Vagina (tissue), 2 donors: ENCODE measurements around the gene ORM2. TPM values are rescaled to one million over a fixed set of nuclear protein-coding genes. Genes with fewer than 3 reads are reported as not detected.
A peak's percentile ranks its signal among the peaks of the same experiment; 100 is the strongest.

Source experiments
- DNase-seq, 2 donors: peaks; one replicate each; pipeline ENCODE4 v3.0.0-alpha.2; 2017; ENCODE audit errors: extremely low spot score in 2 of 2
- H3K27ac ChIP-seq: fragments of 200-600 bp; sonication (generic); one replicate; pipeline ENCODE4 v1.5.1; 2019
- H3K27me3 ChIP-seq: fragments of 200-600 bp; sonication (generic); one replicate; pipeline ENCODE4 v1.5.1; 2019
- H3K36me3 ChIP-seq, 2 donors: fragments of 200-600 bp; sonication (generic); one replicate each; pipeline ENCODE4 v1.5.1; 2017 to 2019
- H3K4me1 ChIP-seq: fragments of 200-600 bp; sonication (generic); one replicate; pipeline ENCODE4 v1.5.1; 2019
- H3K4me3 ChIP-seq, 2 donors: fragments of 200-600 bp; sonication (generic); 1 replicate in 1 of 2; 2 replicates in 1 of 2; pipeline ENCODE4 v1.5.1; 2016 to 2019
- H3K9me3 ChIP-seq: fragments of 200-600 bp; sonication (generic); one replicate; pipeline ENCODE4 v1.5.1; 2019
- POLR2A ChIP-seq, 2 donors: fragments of 450-650 bp; IDR thresholded peaks; one replicate each; pipeline ENCODE4 v1.6.1; 2017; ENCODE audit warnings: antibody characterized with exemption in 2 of 2, mild to moderate bottlenecking in 2 of 2, moderate library complexity in 2 of 2
- POLR2AphosphoS5 ChIP-seq, 2 donors: sonication (generic); formaldehyde crosslinking; IDR thresholded peaks; one replicate each; pipeline ENCODE4 v1.9.0; 2017; ENCODE audit warnings: antibody characterized with exemption in 2 of 2, mild to moderate bottlenecking in 2 of 2, low read depth in 1 of 2; ENCODE audit not compliant: insufficient read depth in 1 of 2
- intact Hi-C: fragments of 100-400 bp; cut with DNase I; formaldehyde crosslinking; loops from one replicate; pipeline ENCODE4 v1.15.1; 2023
- total RNA-seq: library from RNA; depleted of rRNA; stranded (reverse); fragments of >200 nt; gene quantifications from one replicate; pipeline ENCODE4 v1.2.3, GENCODE V29; 2016
- TF ChIP-seq, protein P1 (sequence below), 3 experiments: fragments of 450-650 bp in 2 of 3; fragments of 200-600 bp in 1 of 3; sonication (generic) in 1 of 3; IDR thresholded peaks; one replicate each; pipeline ENCODE4 v1.5.1; 2017 to 2019; ENCODE audit warnings: antibody characterized with exemption in 3 of 3, mild to moderate bottlenecking in 2 of 3, moderate library complexity in 2 of 3

The ORM2 gene
- total RNA-seq, 1 donor from 2014 or later, result not detected

GRCh38 chr9:114347675-114348074 lies 18.0 kb downstream of the ORM2 start:
- TF ChIP-seq POLR2AphosphoS5 (IDR thresholded peaks at IDR 0.05; ENCODE audit: insufficient read depth in 1 of 2, low read depth in 1 of 2), result no peak
- TF ChIP-seq, protein P1, sequence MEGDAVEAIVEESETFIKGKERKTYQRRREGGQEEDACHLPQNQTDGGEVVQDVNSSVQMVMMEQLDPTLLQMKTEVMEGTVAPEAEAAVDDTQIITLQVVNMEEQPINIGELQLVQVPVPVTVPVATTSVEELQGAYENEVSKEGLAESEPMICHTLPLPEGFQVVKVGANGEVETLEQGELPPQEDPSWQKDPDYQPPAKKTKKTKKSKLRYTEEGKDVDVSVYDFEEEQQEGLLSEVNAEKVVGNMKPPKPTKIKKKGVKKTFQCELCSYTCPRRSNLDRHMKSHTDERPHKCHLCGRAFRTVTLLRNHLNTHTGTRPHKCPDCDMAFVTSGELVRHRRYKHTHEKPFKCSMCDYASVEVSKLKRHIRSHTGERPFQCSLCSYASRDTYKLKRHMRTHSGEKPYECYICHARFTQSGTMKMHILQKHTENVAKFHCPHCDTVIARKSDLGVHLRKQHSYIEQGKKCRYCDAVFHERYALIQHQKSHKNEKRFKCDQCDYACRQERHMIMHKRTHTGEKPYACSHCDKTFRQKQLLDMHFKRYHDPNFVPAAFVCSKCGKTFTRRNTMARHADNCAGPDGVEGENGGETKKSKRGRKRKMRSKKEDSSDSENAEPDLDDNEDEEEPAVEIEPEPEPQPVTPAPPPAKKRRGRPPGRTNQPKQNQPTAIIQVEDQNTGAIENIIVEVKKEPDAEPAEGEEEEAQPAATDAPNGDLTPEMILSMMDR (IDR thresholded peaks at IDR 0.05), result no peak
- no peak for TF ChIP-seq POLR2A (IDR thresholded peaks at IDR 0.05)
- no peaks in the 10 kb centered on the region for H3K27me3 ChIP-seq
- no peaks in the 10 kb centered on the region for H3K9me3 ChIP-seq
- DNase-seq, result no peak
- H3K27ac ChIP-seq, result peak overlapping the region; percentile 82
- peaks cover 0 to 79% of the 10 kb centered on the region in 2 donors for H3K36me3 ChIP-seq
- H3K4me3 ChIP-seq, result no peak overlapping the region
- peaks cover 24% of the 10 kb centered on the region for H3K4me1 ChIP-seq
- intact Hi-C loops, result loop anchor here (10.0 kb wide), 1 partner anchor 47 kb away; no protein-coding TSS in a partner anchor

DNA sequence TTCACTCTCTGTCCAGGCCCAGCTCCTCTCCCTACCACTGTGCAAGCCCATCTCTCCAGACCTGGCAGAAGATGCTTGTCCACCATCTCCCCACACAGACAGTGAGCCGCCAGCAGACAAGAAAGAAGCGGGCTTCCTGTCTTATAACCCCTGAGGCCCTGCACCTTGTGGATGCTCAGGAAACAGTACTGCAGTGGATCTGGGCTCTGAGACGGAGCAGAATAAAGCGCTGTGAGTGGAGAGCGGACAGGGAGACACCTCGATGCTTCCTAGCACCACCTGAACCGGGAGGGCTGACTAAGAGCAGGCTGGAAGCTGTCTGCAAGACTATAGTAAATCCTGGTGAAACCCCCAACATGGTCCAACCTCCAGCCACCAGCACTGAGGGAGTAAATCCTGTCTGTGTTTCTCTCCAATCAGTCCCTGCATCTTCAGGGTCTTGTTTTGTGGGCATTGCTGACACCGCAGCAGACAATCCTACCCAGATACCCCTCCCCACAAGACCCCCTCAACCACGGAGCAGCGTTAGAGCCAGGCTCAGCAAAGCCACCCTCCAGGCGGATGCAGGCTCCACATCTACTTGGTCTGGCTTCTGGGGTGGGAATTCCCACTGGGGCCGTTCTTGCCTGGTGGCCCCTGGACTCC lies 18.7 kb downstream of the ORM2 start:
- Histone ChIP-seq H3K27ac (peak overlapping the region; percentile 82), H3K4me3 (no peak overlapping the region), H3K4me1 (peaks cover 24% of the 10 kb centered on the region), H3K27me3 (no peaks in the 10 kb centered on the region), H3K36me3 (peaks cover 0 to 79% of the 10 kb centered on the region in 2 donors), H3K9me3 (no peaks in the 10 kb centered on the region)
- intact Hi-C loops, result loop anchor here (10.0 kb wide), 1 partner anchor 46 kb away; no protein-coding TSS in a partner anchor
- TF ChIP-seq POLR2A (IDR thresholded peaks at IDR 0.05) (no peak), POLR2AphosphoS5 (IDR thresholded peaks at IDR 0.05; ENCODE audit: insufficient read depth in 1 of 2, low read depth in 1 of 2) (no peak)
- TF ChIP-seq, protein P1 (IDR thresholded peaks at IDR 0.05), result no peak
- DNase-seq, result no peak

GRCh38 chr9:114348906-114349482 lies 19.3 kb downstream of the ORM2 start:
- TF ChIP-seq POLR2AphosphoS5 (IDR thresholded peaks at IDR 0.05; ENCODE audit: insufficient read depth in 1 of 2, low read depth in 1 of 2), result peak; percentile 69 to 80
- no peak for TF ChIP-seq POLR2A (IDR thresholded peaks at IDR 0.05)
- peak in 1 of 2 donors; percentile 96 for DNase-seq
- Histone ChIP-seq H3K4me3 (no peak overlapping the region), H3K36me3 (peaks cover 0 to 79% of the 10 kb centered on the region in 2 donors), H3K4me1 (peaks cover 24% of the 10 kb centered on the region), H3K27me3 (no peaks in the 10 kb centered on the region), H3K9me3 (no peaks in the 10 kb centered on the region), H3K27ac (peak overlapping the region; percentile 82)
- intact Hi-C loops, result loop anchor here (10.0 kb wide), 1 partner anchor 46 kb away; no protein-coding TSS in a partner anchor

DNA sequence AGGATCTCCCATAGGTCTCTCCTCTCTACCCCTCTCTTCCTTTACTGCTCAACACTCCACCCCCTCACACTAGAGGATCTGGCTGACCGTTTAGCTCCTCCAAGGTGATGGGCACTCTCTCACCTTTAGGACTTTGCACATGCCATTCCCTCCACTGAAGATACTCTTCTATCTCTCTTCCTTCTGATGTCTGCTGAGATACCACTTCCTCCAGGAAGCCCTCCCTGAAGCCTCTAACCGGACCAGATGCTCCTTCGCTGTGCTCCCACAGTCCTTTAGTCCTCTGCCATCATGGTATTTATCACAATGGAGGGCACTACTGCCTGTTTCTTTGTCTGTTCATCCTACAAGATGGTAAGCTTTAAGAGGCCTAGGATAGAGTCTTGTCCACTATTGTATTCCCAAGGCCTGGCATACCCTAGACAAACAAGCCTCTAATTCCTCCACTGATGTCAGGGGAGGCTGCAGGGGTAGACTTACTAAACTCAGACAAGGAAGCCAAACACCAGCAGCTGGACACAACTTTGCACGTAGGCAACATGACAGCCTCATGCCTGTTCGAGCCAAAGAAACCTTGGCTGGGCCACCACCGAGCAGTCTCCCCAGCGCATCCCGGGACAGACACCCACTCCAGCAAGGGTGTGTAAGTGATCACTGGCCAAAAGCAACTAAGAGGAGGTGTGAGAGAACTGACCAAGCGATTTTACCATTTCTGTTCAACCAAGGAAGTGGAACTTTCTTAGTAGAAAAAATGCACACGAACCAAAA lies 20.2 kb downstream of the ORM2 start:
- Histone ChIP-seq H3K9me3 (no peaks in the 10 kb centered on the region), H3K4me1 (peaks cover 24% of the 10 kb centered on the region), H3K27me3 (no peaks in the 10 kb centered on the region), H3K4me3 (no peak overlapping the region), H3K27ac (peak overlapping the region; percentile 67), H3K36me3 (peaks cover 0 to 74% of the 10 kb centered on the region in 2 donors)
- TF ChIP-seq, protein P1 (IDR thresholded peaks at IDR 0.05), result no peak
- TF ChIP-seq POLR2AphosphoS5 (IDR thresholded peaks at IDR 0.05; ENCODE audit: insufficient read depth in 1 of 2, low read depth in 1 of 2), result no peak
- no peak for TF ChIP-seq POLR2A (IDR thresholded peaks at IDR 0.05)
- DNase-seq, result no peak
- intact Hi-C loops, result loop anchor here (10.0 kb wide), 1 partner anchor 45 kb away; no protein-coding TSS in a partner anchor

DNA sequence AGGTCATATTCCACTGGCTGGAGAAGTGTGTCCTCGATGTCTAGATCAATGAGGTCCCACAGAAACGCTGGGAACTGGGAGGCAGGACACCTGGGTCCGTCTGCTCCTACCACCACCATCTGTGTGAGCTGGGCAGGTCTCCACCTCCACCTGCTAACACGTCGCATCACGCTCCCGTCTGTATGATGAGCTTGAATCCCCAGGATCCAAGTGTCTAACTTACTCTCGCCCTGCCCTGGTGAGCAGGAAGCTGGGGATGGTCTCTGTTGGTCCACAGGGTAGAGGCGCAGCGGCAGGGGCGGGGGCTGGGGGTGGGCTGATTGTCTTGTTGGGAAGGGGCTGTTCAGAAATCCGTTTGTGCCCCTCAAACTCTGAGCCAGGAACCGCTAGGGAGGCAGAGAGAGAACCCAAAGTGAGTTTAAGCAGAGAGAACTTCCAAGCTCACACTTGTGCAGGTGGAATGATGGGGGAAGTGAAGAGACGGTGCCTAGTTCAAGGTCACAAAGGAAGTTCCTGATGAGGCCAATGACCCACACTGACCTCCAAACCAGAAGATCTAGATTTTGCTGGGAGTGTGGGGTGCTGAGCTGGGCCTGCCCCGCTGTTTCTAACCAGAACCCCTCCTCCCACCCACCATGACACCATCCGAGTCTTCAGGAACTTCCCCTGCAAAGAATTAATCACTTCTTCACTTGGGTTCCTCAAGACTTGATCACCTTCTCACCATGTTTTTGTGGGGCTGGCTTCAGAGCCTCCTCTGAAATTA lies 21.1 kb downstream of the ORM2 start:
- no peak for DNase-seq
- TF ChIP-seq, protein P1 (IDR thresholded peaks at IDR 0.05), result no peak
- TF ChIP-seq POLR2AphosphoS5 (IDR thresholded peaks at IDR 0.05; ENCODE audit: insufficient read depth in 1 of 2, low read depth in 1 of 2) (no peak), POLR2A (IDR thresholded peaks at IDR 0.05) (no peak)
- intact Hi-C loops, result no loop called here
- H3K4me1 ChIP-seq, result peaks cover 24% of the 10 kb centered on the region
- H3K36me3 ChIP-seq, result peaks cover 3 to 74% of the 10 kb centered on the region in 2 donors
- no peaks in the 10 kb centered on the region for H3K9me3 ChIP-seq
- no peak overlapping the region for H3K4me3 ChIP-seq
- no peaks in the 10 kb centered on the region for H3K27me3 ChIP-seq
- peak overlapping the region; percentile 67 for H3K27ac ChIP-seq
